NCI-H1105 treated with DMSO at 0.1 percent for 48 hours (cell line): ENCODE data around the gene SLC26A6.

Source experiments
- DNase-seq: peaks from one replicate; lab custom pipeline; 2025; lab: John Stamatoyannopoulos, UW

SLC26A6 gene

DNA sequence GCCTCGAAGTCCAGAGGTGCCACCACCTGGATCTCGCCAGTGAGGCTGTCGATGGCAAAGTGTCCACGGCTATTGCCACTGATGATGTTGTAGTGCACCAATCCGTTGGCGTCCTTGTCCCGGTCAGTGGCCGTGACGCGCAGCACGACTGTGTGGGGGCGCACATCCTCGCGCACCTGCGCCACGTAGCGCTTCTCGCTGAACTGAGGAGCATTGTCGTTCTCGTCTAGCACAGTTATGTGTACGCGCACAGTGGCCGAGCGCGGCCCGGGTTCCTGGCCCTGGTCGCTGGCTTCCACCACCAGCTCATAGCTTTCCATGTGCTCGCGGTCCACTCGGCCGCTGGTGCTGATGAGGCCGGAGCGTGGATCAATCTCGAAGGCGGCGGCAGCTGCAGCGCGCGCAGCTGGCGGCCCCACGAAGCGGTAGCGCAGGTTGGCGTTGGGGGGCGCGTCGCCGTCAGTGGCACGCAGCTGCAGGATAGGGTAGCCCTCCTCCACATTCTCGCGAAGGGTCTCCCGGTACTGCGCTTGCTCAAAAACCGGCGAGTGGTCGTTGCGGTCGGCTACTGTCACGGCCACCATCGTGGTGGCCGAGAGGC, 25.6 kb upstream of the SLC26A6 start:
- no peak for DNase-seq

DNA sequence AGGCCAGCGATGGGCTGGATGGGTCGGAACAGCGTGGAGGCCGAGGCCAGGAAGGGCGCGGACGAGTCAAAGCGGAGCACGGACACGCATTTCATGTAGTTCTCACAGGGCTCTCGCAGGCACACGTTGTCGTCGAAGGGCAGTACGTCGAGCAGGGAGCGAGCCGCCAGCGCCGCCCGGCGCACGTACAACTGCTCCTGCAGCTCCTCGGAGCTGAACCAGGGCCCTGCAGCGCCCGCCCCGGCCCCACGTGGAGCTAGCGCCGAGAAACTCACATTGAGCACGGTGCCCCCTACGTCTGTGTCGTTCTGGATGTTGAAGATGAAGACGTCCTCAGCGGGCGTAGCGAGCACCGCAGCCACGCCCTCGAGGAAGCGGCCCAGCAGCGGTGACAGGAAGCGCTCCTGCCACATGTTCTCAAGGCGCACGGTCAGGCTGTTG, 21.6 kb upstream of the SLC26A6 start:
- DNase-seq = no peak

DNA sequence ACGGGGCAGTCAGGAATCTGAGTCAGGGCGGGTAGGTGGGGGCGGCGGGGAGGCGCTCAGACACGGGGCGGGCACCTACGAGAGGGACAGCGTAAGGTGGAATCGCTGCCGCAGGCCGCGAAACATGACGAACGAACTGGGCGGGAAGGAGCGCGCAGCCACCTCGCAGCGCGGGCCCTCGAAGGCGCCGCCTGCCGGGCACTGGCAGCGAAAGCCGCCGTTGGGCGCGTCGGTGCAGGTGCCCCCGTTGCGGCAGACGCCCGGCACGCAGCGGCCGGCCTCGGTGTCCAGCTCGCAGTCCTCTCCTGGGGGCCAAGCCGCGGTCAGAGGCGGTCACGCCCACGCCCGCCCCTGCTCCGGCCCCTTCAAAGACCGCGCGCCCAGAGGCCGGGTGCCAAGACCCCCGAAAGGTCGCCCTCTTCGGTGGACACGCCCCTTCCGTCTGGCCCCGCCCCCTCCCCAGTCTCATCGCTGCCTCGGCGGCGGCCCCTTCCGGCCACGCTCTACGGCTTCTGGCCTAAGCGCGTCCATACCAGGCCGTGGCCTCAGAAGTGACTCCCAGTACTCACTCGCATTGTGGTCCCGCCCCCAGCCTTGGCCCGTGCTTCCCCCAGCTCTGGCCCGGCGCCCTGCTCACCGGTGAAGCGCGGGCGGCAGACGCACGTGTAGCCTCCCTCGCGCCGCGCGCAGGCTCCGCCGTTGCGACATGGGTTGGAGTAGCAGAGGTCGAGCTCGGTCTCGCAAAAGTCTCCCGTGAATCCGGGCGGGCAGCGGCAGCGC, 21.0 kb upstream of the SLC26A6 start:
- DNase-seq = no peak

GRCh38 chr3:48655606-48656005, 20.3 kb upstream of the SLC26A6 start:
- DNase-seq = no peak

DNA sequence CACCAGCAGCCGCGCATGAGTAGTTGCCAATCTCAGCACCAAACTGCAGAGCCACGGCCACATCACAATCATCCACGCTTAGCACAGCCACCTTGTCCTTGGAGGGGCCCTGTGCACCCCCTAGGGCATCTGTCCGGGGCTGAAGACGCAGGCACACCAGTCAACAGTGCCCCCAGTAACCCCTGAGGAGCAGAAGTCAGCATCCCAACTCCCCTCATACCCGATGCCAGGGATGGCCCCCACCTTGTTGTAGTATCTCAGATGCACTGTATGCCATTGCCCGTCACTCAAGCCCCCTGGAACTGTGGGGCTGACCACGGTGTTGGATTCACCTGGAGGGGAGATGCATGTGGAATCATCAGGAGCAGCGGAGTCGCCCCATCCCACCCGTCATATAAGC, 19.8 kb upstream of the SLC26A6 start:
- DNase-seq = no peak

GRCh38 chr3:48652923-48653715, 17.9 kb upstream of the SLC26A6 start:
- no peak for DNase-seq

GRCh38 chr3:48651771-48652170, 16.5 kb upstream of the SLC26A6 start:
- no peak for DNase-seq

DNA sequence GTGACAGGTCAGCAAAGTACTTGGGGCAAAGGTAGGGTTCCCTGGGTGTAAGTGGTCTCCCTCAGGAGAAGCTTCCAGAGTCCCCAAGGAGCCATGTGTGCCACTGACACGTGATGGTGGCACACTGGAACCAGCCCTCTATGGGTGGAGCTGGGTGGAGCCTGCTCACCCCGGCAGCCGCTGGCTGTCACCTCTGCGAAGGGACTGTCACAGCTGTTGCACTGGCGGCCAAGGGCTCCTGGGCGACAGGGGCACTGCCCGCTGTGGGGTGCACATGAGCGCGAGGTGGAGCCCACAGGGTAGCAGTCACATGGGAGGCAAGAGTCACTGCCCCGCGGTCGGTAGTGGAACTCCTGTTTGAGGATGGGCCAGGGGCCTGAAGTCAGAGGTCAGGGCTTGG, 15.5 kb upstream of the SLC26A6 start:
- DNase-seq = no peak

GRCh38 chr3:48648188-48648850, 13.1 kb upstream of the SLC26A6 start:
- DNase-seq = no peak

GRCh38 chr3:48647714-48648113, 12.5 kb upstream of the SLC26A6 start:
- no peak for DNase-seq

DNA sequence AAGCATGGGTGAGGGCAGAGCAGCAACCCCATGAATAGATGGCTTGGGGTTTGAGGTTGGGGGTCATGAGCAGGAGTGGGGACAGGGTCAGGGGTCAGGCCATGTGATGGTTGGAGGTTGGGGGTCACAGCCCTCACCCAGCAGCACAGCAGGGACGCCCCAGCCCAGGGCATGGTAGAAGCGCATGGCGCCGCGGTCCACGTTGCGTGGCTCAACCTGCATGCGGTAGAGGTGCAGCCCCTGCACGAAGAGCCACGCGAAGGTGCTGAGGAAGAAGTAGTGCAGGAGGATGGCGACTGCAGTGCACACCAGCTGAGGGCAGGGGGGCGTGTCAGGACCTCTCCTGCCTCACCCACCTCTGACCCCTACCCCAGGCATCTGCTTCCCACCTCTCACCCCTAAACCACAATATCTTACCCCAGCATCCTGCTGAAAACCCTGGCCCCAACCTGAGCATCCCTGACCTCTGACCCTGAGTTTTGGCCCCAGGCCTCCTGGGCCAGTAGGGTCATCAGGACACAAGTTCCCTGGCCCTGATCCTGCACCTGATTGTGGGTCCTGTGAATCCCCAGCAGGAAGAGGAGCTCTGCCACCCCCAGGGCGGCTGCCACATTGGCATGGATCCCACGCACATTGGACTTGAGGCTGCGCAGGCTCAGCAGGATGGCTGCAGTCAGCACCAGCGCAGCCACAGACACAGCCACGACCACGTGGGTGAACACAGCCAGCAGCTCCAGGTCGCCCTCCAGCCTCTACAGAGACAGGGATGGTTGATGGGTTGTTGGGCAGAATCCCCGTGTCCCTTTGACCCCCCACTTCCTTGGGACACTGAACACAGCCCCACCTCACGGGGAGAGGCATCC, 9.9 kb upstream of the SLC26A6 start:
- DNase-seq = no peak

GRCh38 chr3:48642605-48643004, 7.3 kb upstream of the SLC26A6 start:
- no peak for DNase-seq

DNA sequence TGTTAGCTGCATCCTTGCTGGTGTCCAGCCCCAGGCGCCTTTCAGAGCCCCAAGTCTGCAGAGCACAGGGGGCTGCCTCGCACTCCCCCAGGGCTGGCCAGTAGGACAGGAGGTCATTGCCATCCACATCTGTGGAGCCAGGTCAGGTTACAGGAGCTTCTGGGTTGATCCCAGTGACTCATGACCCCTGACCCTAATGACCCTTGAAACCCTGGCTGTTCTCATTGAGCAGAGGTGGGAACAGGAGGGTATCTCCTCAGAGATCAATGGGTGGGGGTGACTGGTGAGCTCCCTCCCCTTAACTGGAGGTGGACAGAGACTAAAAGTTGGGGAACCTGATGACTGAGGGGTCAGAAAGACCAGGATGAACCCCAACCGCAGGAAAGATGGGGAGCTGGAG, 6.1 kb upstream of the SLC26A6 start:
- no peak for DNase-seq

GRCh38 chr3:48639944-48640606, 4.8 kb upstream of the SLC26A6 start:
- DNase-seq = no peak

- DNase-seq = no peak
Observed at GRCh38 chr3:48637305-48637704, 2.0 kb upstream of the SLC26A6 start.

- no peak for DNase-seq
Observed at GRCh38 chr3:48636149-48636655, 941 bp upstream of the SLC26A6 start.

GRCh38 chr3:48634661-48635221, 520 bp downstream of the SLC26A6 start:
- no peak for DNase-seq

- DNase-seq = no peak
Observed at GRCh38 chr3:48633743-48634142, 1.5 kb downstream of the SLC26A6 start.

DNA sequence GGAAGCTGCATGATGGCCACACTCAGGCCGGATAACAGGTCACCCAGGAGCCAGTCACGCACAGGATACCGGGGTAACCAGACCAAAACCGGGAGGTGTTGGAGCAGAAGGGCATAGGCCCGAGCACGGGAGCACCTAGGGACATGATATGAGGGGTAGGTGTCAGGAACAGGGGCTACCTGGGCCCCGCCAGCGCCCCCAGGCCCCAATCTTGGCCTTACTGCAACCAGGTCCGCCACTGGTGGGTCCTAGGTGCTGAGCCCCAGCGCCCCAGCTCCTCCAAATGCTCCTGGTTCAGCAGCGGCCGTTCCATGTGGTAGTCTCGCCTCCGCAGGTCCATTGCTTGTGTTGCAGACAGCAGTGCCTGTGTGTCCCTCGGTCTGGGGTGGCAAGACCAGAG, 2.0 kb downstream of the SLC26A6 start:
- no peak for DNase-seq
